ENCODE measurements around the gene HDAC4. TPM values are rescaled to one million over a fixed set of nuclear protein-coding genes. Genes with fewer than 3 reads are reported as not detected.
"Not testable (repeated sequence)": the region's sequence is repeated elsewhere in the genome, so short reads cannot be mapped to it uniquely, and the experiment has no call there.

The HDAC4 gene
- total RNA-seq, 8 experiments from 2014 or later = 12.2 to 55.7 (median 18.1) TPM

GRCh38 chr2:239081046-239081445, 319.8 kb downstream of the HDAC4 start:
- in situ Hi-C loops (cut with MboI; ENCODE audit: low pct_unique_long_range_greater_than_20kb in 2 of 9, low sequenced_read_pairs in 9 of 9, unreplicated experiment in 9 of 9) = loop anchor here in 1 of 9 experiments (25.0 kb wide), 1 partner anchor 719 kb away; no protein-coding TSS in a partner anchor
- WGBS, 10 experiments = 88 to 98% methylated on average over 6 of the region's 19 CpGs; no CpG with 5 or more reads in 8 of the 10 experiments

GRCh38 chr2:239079671-239080294, 321.0 kb downstream of the HDAC4 start:
- ATAC-seq (replicated peaks in 6 of 8) = no peak
- H3K27ac ChIP-seq = no peak overlapping the region
- in situ Hi-C loops (cut with MboI; ENCODE audit: low pct_unique_long_range_greater_than_20kb in 2 of 9, low sequenced_read_pairs in 9 of 9, unreplicated experiment in 9 of 9) = loop anchor here in 1 of 9 experiments (25.0 kb wide), 1 partner anchor 717 kb away; no protein-coding TSS in a partner anchor
- H3K4me1 ChIP-seq (replicated peaks in 1 of 2) = no peaks in the 10 kb centered on the region
- 40 to 100% (median 83%) methylated on average over 1 to 10 of the region's 16 CpGs; no CpG with 5 or more reads in 6 of the 10 experiments for WGBS, 10 experiments
- no peak overlapping the region for H3K4me3 ChIP-seq

More at GRCh38 chr2:239081046-239081445, 319.8 kb downstream of the HDAC4 start:
- Histone ChIP-seq H3K4me3 (no peak overlapping the region), H3K27ac (no peak overlapping the region), H3K4me1 (replicated peaks in 1 of 2) (no peaks in the 10 kb centered on the region)
- ATAC-seq (replicated peaks in 6 of 8) = no peak

- in situ Hi-C loops (cut with MboI; ENCODE audit: low pct_unique_long_range_greater_than_20kb in 2 of 9, low sequenced_read_pairs in 9 of 9, unreplicated experiment in 9 of 9) = loop anchor here in 1 of 9 experiments (25.0 kb wide), 1 partner anchor 716 kb away; no protein-coding TSS in a partner anchor
- ATAC-seq (replicated peaks in 6 of 8) = no peak
- Histone ChIP-seq H3K27ac (no peak overlapping the region), H3K4me3 (no peak overlapping the region), H3K4me1 (replicated peaks in 1 of 2) (no peaks in the 10 kb centered on the region)
- WGBS, 10 experiments = 40 to 88% (median 83%) methylated on average over 1 to 17 of the region's 25 CpGs
These were observed 322.5 kb downstream of the HDAC4 start for GRCh38 chr2:239078128-239078924.

- no peaks in the 10 kb centered on the region for H3K4me1 ChIP-seq (replicated peaks in 1 of 2)
- H3K4me3 ChIP-seq = no peak overlapping the region
- 60 to 100% (median 92%) methylated on average over 1 to 11 of the region's 15 CpGs; no CpG with 5 or more reads in 2 of the 10 experiments for WGBS, 10 experiments
- H3K27ac ChIP-seq = no peak overlapping the region
- in situ Hi-C loops (cut with MboI; ENCODE audit: low pct_unique_long_range_greater_than_20kb in 2 of 9, low sequenced_read_pairs in 9 of 9, unreplicated experiment in 9 of 9) = loop anchor here in 1 of 9 experiments (25.0 kb wide), 1 partner anchor 715 kb away; no protein-coding TSS in a partner anchor
- ATAC-seq (replicated peaks in 6 of 8) = no peak
These were observed 323.6 kb downstream of the HDAC4 start for GRCh38 chr2:239077260-239077659.

- Histone ChIP-seq H3K27ac (no peak overlapping the region), H3K4me1 (replicated peaks in 1 of 2) (no peaks in the 10 kb centered on the region), H3K4me3 (no peak overlapping the region)
- 67 to 100% (median 88%) methylated on average over 1 to 8 of the region's 27 CpGs; no CpG with 5 or more reads in 6 of the 10 experiments for WGBS, 10 experiments
- ATAC-seq (replicated peaks in 6 of 8) = peak in 5 of 8 experiments; percentile 59 to 95 (median 70)
- in situ Hi-C loops (cut with MboI; ENCODE audit: low pct_unique_long_range_greater_than_20kb in 2 of 9, low sequenced_read_pairs in 9 of 9, unreplicated experiment in 9 of 9) = loop anchor here in 1 of 9 experiments (25.0 kb wide), 1 partner anchor 714 kb away; no protein-coding TSS in a partner anchor
These were observed 324.7 kb downstream of the HDAC4 start for GRCh38 chr2:239075918-239076758.

GRCh38 chr2:239073745-239074530, 326.9 kb downstream of the HDAC4 start:
- no peak overlapping the region for H3K27ac ChIP-seq
- no peaks in the 10 kb centered on the region for H3K4me1 ChIP-seq (replicated peaks in 1 of 2)
- in situ Hi-C loops (cut with MboI; ENCODE audit: low pct_unique_long_range_greater_than_20kb in 2 of 9, low sequenced_read_pairs in 9 of 9, unreplicated experiment in 9 of 9) = no loop called here
- ATAC-seq (replicated peaks in 6 of 8) = no peak
- 80 to 100% (median 96%) methylated on average over 2 to 10 of the region's 18 CpGs; no CpG with 5 or more reads in 1 of the 10 experiments for WGBS, 10 experiments
- H3K4me3 ChIP-seq = no peak overlapping the region

- 82 to 100% (median 99%) methylated on average over 1 to 7 of the region's 12 CpGs; no CpG with 5 or more reads in 6 of the 10 experiments for WGBS, 10 experiments
- ATAC-seq (replicated peaks in 6 of 8) = no peak
- no peak overlapping the region for H3K4me3 ChIP-seq
- no peak overlapping the region for H3K27ac ChIP-seq
- H3K4me1 ChIP-seq (replicated peaks in 1 of 2) = no peaks in the 10 kb centered on the region
- in situ Hi-C loops (cut with MboI; ENCODE audit: low pct_unique_long_range_greater_than_20kb in 2 of 9, low sequenced_read_pairs in 9 of 9, unreplicated experiment in 9 of 9) = no loop called here
These were observed 327.6 kb downstream of the HDAC4 start for GRCh38 chr2:239073270-239073669.

GRCh38 chr2:239072786-239073185, 328.0 kb downstream of the HDAC4 start:
- Histone ChIP-seq H3K27ac (no peak overlapping the region), H3K4me1 (replicated peaks in 1 of 2) (no peaks in the 10 kb centered on the region), H3K4me3 (no peak overlapping the region)
- ATAC-seq (replicated peaks in 6 of 8) = no peak
- in situ Hi-C loops (cut with MboI; ENCODE audit: low pct_unique_long_range_greater_than_20kb in 2 of 9, low sequenced_read_pairs in 9 of 9, unreplicated experiment in 9 of 9) = no loop called here
- 89 to 100% (median 98%) methylated on average over 1 to 9 of the region's 14 CpGs; no CpG with 5 or more reads in 3 of the 10 experiments for WGBS, 10 experiments

- no peak for ATAC-seq (replicated peaks in 6 of 8)
- Histone ChIP-seq H3K4me3 (no peak overlapping the region), H3K4me1 (replicated peaks in 1 of 2) (no peaks in the 10 kb centered on the region), H3K27ac (no peak overlapping the region)
- WGBS, 10 experiments = 67 to 100% (median 94%) methylated on average over 1 to 5 of the region's 9 CpGs; no CpG with 5 or more reads in 1 of the 10 experiments
- in situ Hi-C loops (cut with MboI; ENCODE audit: low pct_unique_long_range_greater_than_20kb in 2 of 9, low sequenced_read_pairs in 9 of 9, unreplicated experiment in 9 of 9) = no loop called here
These were observed 330.4 kb downstream of the HDAC4 start for GRCh38 chr2:239070466-239070865.

- ATAC-seq (replicated peaks in 6 of 8); in situ Hi-C loops (cut with MboI; ENCODE audit: low pct_unique_long_range_greater_than_20kb in 2 of 9, low sequenced_read_pairs in 9 of 9, unreplicated experiment in 9 of 9): not testable (repeated sequence)
- WGBS, 10 experiments = 70 to 100% (median 76%) methylated on average over 1 to 6 of the region's 18 CpGs; no CpG with 5 or more reads in 7 of the 10 experiments
These were observed 331.2 kb downstream of the HDAC4 start for GRCh38 chr2:239069362-239070333.

GRCh38 chr2:239068411-239068810, 332.4 kb downstream of the HDAC4 start:
- Histone ChIP-seq H3K27ac (no peak overlapping the region), H3K4me1 (replicated peaks in 1 of 2) (no peaks in the 10 kb centered on the region), H3K4me3 (no peak overlapping the region)
- WGBS, 10 experiments = 80 to 100% (median 96%) methylated on average over 2 to 5 of the region's 21 CpGs; no CpG with 5 or more reads in 4 of the 10 experiments
- no peak for ATAC-seq (replicated peaks in 6 of 8)
- in situ Hi-C loops (cut with MboI; ENCODE audit: low pct_unique_long_range_greater_than_20kb in 2 of 9, low sequenced_read_pairs in 9 of 9, unreplicated experiment in 9 of 9) = no loop called here

More at GRCh38 chr2:239069362-239070333, 331.2 kb downstream of the HDAC4 start:
- not testable (repeated sequence) for H3K27ac ChIP-seq; H3K4me3 ChIP-seq; H3K4me1 ChIP-seq (replicated peaks in 1 of 2)

Data from motor neuron (in vitro differentiated cells).